ENCODE measurements around the gene TUFT1.

DNA sequence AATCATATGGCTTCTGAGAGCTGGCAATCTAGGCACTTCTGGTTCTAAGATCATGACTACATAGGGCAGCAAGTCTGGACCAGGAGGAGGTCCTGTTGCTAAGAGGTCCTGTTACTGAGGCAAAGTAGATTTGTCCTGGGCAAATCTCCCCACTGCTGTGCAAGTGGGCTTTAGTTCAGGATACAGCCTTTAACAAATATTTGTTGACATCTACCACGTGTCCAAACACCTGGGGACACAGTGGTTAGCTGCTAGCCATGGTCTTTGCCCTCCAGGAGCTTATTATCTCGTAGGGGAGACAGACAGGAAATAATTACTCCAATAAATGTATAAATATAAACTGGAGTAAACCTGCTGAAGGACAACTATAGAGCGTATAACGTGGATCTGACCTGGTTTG lies 25.7 kb upstream of the TUFT1 start:
- TF ChIP-seq CTCF (IDR thresholded peaks at IDR 0.05), result no peak
- no peak for TF ChIP-seq POLR2AphosphoS5 (IDR thresholded peaks at IDR 0.05; ENCODE audit: insufficient read depth in 1 of 2, low read depth in 1 of 2)

Measured in vagina (tissue), 2 donors.